ENCODE data around the gene IFI35. TPM values are rescaled to one million over a fixed set of nuclear protein-coding genes. Genes with fewer than 3 reads are reported as not detected.

IFI35 gene
- total and polyA plus RNA-seq, 2 of the 8 experiments (the other 6 are each of a cell fraction or from before 2014, with no cell fraction given), result 2.5 to 4.7 TPM

GRCh38 chr17:43006639-43007551, at the start of gene IFI35 (continued):
- peak; percentile 59; the same call in 1 of the 2 replicates for TF ChIP-seq RBBP5 (IDR thresholded peaks at IDR 0.05; ENCODE audit: borderline replicate concordance, low read depth, low read length)
- TF ChIP-seq, protein P1, sequence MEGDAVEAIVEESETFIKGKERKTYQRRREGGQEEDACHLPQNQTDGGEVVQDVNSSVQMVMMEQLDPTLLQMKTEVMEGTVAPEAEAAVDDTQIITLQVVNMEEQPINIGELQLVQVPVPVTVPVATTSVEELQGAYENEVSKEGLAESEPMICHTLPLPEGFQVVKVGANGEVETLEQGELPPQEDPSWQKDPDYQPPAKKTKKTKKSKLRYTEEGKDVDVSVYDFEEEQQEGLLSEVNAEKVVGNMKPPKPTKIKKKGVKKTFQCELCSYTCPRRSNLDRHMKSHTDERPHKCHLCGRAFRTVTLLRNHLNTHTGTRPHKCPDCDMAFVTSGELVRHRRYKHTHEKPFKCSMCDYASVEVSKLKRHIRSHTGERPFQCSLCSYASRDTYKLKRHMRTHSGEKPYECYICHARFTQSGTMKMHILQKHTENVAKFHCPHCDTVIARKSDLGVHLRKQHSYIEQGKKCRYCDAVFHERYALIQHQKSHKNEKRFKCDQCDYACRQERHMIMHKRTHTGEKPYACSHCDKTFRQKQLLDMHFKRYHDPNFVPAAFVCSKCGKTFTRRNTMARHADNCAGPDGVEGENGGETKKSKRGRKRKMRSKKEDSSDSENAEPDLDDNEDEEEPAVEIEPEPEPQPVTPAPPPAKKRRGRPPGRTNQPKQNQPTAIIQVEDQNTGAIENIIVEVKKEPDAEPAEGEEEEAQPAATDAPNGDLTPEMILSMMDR (IDR thresholded peaks at IDR 0.05; ENCODE audit: control extremely low read depth in 1 of 3, insufficient read depth in 1 of 3, low read depth in 1 of 3, low read length in 3 of 3), result peak in 2 of 3 experiments; percentile 24 to 33; a peak in 3 of 4 replicates
- TF ChIP-seq SP4 (IDR thresholded peaks at IDR 0.05; ENCODE audit: low read length), result no peak

All from H1 (cell line).